ENCODE measurements around the gene IFITM2.

DNA sequence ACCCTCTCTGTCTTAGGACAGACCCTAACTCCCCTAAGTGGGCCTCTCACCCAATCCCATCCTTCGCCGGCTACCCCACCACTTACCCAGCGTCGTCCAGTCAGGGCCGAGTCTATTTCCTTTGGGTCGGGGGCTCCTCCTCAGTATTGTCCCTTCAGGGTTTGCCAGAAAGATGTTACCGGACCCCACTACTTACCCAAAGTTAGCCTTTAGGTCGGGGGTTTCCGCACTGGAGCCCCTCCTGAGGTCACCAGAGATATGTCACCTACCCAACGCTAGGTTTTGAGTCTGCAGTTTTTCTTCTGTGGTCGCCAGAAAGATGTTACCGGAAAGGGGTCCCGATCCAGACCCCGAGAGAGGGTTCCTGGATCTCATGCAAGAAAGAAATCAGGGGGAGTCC, 43.8 kb downstream of the IFITM2 start:
- TF ChIP-seq CTCF (conservative IDR thresholded peaks at IDR 0.05; ENCODE audit: low read length) (no peak), EZH2phosphoT487 (IDR thresholded peaks at IDR 0.05; ENCODE audit: borderline replicate concordance) (no peak)
